PFSK-1 (cell line): ENCODE data around the gene TSPAN18.

ENCODE experiments used
- FOXP2 ChIP-seq: optimal IDR thresholded peaks from 2 replicates; pipeline ENCODE3; 2011; ENCODE audit warnings: borderline replicate concordance, control low read depth, inconsistent platforms; ENCODE audit not compliant: insufficient read depth; ENCODE audit errors: extremely low read length, extremely low read depth
- POLR2AphosphoS5 ChIP-seq: IDR thresholded peaks from 2 replicates; pipeline ENCODE4 v1.6.1; 2012; ENCODE audit warnings: low read depth, mild to moderate bottlenecking, control low read depth, low read length, moderate library complexity
- SIN3A ChIP-seq: IDR thresholded peaks from 2 replicates; pipeline ENCODE4 v1.6.1; 2012; ENCODE audit warnings: mild to moderate bottlenecking, low read length, moderate library complexity, borderline replicate concordance; ENCODE audit not compliant: insufficient read depth
- TAF1 ChIP-seq: IDR thresholded peaks from 2 replicates; pipeline ENCODE4 v1.6.1; 2012; ENCODE audit warnings: low read length, control low read depth, borderline replicate concordance; ENCODE audit not compliant: insufficient read depth
- TF ChIP-seq, protein P1 (sequence below), 2 experiments: IDR thresholded peaks; 2 replicates each; pipeline versions ENCODE4 v1.6.1 to v1.8.0; 2011 to 2012; ENCODE audit warnings: low read depth in 2 of 2, low read length in 2 of 2, control low read depth in 1 of 2, inconsistent platforms in 1 of 2, mild to moderate bottlenecking in 1 of 2, moderate library complexity in 1 of 2; ENCODE audit not compliant: insufficient read depth in 1 of 2

DNA sequence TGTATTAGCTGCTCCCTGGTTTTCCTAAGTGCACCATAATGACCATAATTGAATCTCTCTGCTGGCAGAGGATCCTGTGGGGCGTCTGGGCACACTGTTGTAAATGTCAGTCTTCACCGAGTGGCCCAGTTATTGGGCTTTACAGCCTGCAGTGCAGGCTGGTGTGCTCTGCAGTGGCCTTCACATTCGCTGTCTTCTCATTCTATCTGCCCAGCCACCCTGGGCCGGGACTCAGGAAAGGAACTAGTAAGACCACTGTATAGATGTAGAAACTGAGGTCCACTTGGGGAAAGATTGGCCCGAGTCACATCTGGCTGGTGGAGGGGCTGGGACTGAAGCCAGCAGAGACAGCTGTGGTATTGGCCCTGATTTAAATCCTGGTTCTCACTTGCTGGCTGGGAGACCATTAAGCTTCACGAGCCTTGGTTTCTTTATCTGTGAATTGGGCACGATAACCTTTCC lies 49.3 kb downstream of the TSPAN18 start:
- TF ChIP-seq TAF1 (no peak), POLR2AphosphoS5 (no peak), SIN3A (no peak), FOXP2 (no peak)
- TF ChIP-seq, protein P1, sequence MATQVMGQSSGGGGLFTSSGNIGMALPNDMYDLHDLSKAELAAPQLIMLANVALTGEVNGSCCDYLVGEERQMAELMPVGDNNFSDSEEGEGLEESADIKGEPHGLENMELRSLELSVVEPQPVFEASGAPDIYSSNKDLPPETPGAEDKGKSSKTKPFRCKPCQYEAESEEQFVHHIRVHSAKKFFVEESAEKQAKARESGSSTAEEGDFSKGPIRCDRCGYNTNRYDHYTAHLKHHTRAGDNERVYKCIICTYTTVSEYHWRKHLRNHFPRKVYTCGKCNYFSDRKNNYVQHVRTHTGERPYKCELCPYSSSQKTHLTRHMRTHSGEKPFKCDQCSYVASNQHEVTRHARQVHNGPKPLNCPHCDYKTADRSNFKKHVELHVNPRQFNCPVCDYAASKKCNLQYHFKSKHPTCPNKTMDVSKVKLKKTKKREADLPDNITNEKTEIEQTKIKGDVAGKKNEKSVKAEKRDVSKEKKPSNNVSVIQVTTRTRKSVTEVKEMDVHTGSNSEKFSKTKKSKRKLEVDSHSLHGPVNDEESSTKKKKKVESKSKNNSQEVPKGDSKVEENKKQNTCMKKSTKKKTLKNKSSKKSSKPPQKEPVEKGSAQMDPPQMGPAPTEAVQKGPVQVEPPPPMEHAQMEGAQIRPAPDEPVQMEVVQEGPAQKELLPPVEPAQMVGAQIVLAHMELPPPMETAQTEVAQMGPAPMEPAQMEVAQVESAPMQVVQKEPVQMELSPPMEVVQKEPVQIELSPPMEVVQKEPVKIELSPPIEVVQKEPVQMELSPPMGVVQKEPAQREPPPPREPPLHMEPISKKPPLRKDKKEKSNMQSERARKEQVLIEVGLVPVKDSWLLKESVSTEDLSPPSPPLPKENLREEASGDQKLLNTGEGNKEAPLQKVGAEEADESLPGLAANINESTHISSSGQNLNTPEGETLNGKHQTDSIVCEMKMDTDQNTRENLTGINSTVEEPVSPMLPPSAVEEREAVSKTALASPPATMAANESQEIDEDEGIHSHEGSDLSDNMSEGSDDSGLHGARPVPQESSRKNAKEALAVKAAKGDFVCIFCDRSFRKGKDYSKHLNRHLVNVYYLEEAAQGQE (IDR thresholded peaks at IDR 0.05; ENCODE audit: insufficient read depth in 1 of 2, low read depth in 2 of 2, low read length in 2 of 2) = no peak
